ENCODE data around the gene LIN28B.

The LIN28B gene

DNA sequence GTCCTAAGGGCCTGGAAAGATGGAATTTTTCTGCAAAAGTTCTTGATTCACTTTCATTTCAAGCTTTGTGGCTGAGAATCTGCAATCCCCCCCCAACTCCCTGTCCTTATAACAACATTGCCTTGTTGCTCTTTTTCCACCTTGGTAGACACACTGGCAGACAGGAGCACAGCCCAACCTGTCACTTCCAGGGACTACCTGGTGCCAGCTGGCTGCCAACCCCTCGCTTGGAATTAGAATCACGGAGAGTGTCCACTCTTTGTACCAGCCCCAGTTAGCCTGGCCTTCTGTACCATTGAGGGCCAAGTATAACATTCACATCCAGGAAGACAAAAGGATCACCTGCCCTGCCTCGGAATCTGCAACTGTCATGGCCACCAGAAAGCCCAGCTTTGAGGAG is 148.2 kb downstream of the LIN28B start:
- Histone ChIP-seq H3K79me2 (ENCODE audit: insufficient read depth, low read depth) (no peaks in the 10 kb centered on the region), H3K4me1 (ENCODE audit: low read depth, poor library complexity, severe bottlenecking) (peaks cover 13% of the 10 kb centered on the region), H2AFZ (ENCODE audit: low read depth) (no peak overlapping the region), H4K20me1 (ENCODE audit: insufficient read depth) (no peaks in the 10 kb centered on the region), H3K27me3 (ENCODE audit: insufficient read depth, low read depth) (no peaks in the 10 kb centered on the region), H3K4me3 (IDR thresholded peaks at IDR 0.05; ENCODE audit: insufficient read depth, low read depth, low read length) (no peak overlapping the region), H3K4me2 (no peak overlapping the region), H3K9ac (no peak overlapping the region), H3K27ac (no peak overlapping the region), H3K36me3 (ENCODE audit: insufficient read depth) (no peaks in the 10 kb centered on the region)
- TF ChIP-seq, protein P1, sequence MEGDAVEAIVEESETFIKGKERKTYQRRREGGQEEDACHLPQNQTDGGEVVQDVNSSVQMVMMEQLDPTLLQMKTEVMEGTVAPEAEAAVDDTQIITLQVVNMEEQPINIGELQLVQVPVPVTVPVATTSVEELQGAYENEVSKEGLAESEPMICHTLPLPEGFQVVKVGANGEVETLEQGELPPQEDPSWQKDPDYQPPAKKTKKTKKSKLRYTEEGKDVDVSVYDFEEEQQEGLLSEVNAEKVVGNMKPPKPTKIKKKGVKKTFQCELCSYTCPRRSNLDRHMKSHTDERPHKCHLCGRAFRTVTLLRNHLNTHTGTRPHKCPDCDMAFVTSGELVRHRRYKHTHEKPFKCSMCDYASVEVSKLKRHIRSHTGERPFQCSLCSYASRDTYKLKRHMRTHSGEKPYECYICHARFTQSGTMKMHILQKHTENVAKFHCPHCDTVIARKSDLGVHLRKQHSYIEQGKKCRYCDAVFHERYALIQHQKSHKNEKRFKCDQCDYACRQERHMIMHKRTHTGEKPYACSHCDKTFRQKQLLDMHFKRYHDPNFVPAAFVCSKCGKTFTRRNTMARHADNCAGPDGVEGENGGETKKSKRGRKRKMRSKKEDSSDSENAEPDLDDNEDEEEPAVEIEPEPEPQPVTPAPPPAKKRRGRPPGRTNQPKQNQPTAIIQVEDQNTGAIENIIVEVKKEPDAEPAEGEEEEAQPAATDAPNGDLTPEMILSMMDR (conservative IDR thresholded peaks at IDR 0.05; ENCODE audit: low read depth, low read length): no peak

DNA sequence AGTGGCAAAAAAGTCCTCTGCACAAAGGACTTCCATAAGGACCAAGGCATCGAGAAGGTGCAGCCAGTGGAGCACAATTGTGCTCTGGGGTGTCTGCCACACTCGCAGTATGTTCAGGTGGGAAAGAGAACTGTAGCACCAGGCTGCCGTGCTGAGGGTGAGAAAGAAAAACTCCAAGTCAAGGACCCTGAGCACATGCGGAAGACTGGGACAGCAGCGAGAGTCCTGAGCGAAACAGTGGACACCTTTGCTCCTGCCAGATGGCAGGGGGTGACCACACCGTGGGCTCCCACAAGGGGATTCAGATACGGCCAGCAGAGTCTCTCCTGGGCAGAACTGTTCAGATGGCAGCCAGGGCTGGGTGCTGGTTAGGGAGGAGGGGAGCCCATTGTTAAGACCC is 149.4 kb downstream of the LIN28B start:
- Histone ChIP-seq H3K9ac (no peak overlapping the region), H3K79me2 (ENCODE audit: insufficient read depth, low read depth) (no peaks in the 10 kb centered on the region), H3K27ac (no peak overlapping the region), H2AFZ (ENCODE audit: low read depth) (no peak overlapping the region), H4K20me1 (ENCODE audit: insufficient read depth) (no peaks in the 10 kb centered on the region), H3K27me3 (ENCODE audit: insufficient read depth, low read depth) (no peaks in the 10 kb centered on the region), H3K4me1 (ENCODE audit: low read depth, poor library complexity, severe bottlenecking) (peaks cover 25% of the 10 kb centered on the region), H3K4me3 (IDR thresholded peaks at IDR 0.05; ENCODE audit: insufficient read depth, low read depth, low read length) (no peak overlapping the region), H3K36me3 (ENCODE audit: insufficient read depth) (no peaks in the 10 kb centered on the region), H3K4me2 (no peak overlapping the region)
- TF ChIP-seq, protein P1 (conservative IDR thresholded peaks at IDR 0.05; ENCODE audit: low read depth, low read length): no peak

DNA sequence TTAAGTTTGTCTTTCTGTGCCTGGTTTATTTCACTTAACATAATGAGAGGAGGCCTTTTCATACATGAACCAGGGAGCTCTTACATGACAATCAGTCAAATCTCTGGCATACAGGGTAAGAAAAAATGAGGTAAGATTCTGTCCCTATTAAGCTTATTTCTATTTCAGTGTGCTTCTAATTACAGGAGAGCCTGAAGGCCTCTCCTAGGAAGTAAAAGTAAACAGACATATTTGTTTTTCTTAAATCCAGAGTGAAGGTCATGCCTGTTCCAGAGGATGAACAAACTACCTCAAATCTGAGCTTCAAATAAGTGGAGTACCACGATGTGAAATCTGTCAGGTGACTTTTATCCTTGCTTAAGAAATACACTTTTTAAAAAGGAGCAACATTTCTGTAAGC is 150.3 kb downstream of the LIN28B start:
- peaks cover 34% of the 10 kb centered on the region for H3K4me1 ChIP-seq (ENCODE audit: low read depth, poor library complexity, severe bottlenecking)
- no peaks in the 10 kb centered on the region for H3K79me2 ChIP-seq (ENCODE audit: insufficient read depth, low read depth)
- H3K9ac ChIP-seq: no peak overlapping the region
- H3K4me2 ChIP-seq: no peak overlapping the region
- H4K20me1 ChIP-seq (ENCODE audit: insufficient read depth): no peaks in the 10 kb centered on the region
- H3K4me3 ChIP-seq (IDR thresholded peaks at IDR 0.05; ENCODE audit: insufficient read depth, low read depth, low read length): no peak overlapping the region
- TF ChIP-seq, protein P1 (conservative IDR thresholded peaks at IDR 0.05; ENCODE audit: low read depth, low read length): no peak
- H2AFZ ChIP-seq (ENCODE audit: low read depth): no peak overlapping the region
- no peak overlapping the region for H3K27ac ChIP-seq
- H3K27me3 ChIP-seq (ENCODE audit: insufficient read depth, low read depth): no peaks in the 10 kb centered on the region
- no peaks in the 10 kb centered on the region for H3K36me3 ChIP-seq (ENCODE audit: insufficient read depth)

DNA sequence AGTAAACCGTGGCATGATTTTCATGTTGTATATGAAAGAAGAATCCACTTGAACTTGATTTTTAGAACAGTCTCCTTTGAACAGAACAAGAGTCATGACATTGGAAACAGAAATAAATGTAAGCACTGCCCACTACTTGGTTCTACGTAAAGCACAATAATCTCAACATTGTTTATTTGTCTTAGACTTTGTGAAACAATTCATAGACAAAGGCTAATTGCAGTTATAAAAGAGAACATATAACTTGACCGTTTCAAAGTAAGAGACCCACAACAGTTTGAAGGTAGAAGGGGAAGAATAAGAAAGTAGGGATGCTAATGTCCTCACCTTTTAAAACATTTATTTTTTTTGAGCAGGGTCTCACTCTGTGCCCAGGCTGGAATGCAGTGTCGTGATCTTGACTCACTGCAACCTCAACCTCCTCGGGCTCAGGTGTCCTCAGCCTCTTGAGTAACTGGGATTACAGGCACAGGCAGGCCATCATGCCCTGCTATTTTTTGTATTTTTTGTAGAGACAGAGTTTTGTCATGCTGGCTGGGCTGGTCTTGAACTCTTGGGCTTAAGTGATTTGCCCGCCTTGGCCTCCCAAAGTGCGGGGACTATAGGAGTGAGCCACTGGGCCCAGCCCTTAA is 151.8 kb downstream of the LIN28B start:
- H3K27me3 ChIP-seq (ENCODE audit: insufficient read depth, low read depth): no peaks in the 10 kb centered on the region
- TF ChIP-seq, protein P1 (conservative IDR thresholded peaks at IDR 0.05; ENCODE audit: low read depth, low read length): no peak
- H3K79me2 ChIP-seq (ENCODE audit: insufficient read depth, low read depth): no peaks in the 10 kb centered on the region
- H3K4me3 ChIP-seq (IDR thresholded peaks at IDR 0.05; ENCODE audit: insufficient read depth, low read depth, low read length): no peak overlapping the region
- peaks cover 36% of the 10 kb centered on the region for H3K4me1 ChIP-seq (ENCODE audit: low read depth, poor library complexity, severe bottlenecking)
- no peaks in the 10 kb centered on the region for H3K36me3 ChIP-seq (ENCODE audit: insufficient read depth)
- H3K9ac ChIP-seq: no peak overlapping the region
- no peak overlapping the region for H2AFZ ChIP-seq (ENCODE audit: low read depth)
- H3K4me2 ChIP-seq: no peak overlapping the region; the same call in 1 of the 2 replicates
- H4K20me1 ChIP-seq (ENCODE audit: insufficient read depth): no peaks in the 10 kb centered on the region
- H3K27ac ChIP-seq: no peak overlapping the region

All from KMS-11 (cell line).